ENCODE results near the gene RNF167. TPM values are rescaled to one million over a fixed set of nuclear protein-coding genes. Genes with fewer than 3 reads are reported as not detected.

Gene RNF167
- total RNA-seq, 4 donors from 2014 or later, result 57.8 to 92.1 (median 78.9) TPM

DNA sequence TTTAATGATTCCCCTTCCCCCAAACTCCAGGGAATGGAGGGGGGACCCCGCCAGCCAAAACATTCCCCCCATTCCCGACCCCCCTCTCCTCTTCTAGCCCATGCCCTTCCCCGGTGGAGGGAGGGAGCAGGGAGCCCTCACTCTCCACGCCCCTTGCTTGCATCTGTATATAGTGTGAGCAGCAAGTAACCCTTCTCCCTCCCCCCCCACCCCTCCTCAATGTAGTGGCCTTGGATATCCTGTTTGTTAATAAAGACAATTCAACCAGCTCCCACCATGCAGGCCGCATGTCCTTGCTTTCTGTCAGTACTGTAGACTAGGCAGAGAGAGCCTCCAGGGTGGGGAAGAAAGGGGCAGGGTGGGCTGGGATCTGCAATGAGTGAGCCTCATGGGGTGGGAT is 42.3 kb upstream of the RNF167 start:
- no peak for DNase-seq
- H3K27ac ChIP-seq, result no peak overlapping the region
- TF ChIP-seq, protein P1, sequence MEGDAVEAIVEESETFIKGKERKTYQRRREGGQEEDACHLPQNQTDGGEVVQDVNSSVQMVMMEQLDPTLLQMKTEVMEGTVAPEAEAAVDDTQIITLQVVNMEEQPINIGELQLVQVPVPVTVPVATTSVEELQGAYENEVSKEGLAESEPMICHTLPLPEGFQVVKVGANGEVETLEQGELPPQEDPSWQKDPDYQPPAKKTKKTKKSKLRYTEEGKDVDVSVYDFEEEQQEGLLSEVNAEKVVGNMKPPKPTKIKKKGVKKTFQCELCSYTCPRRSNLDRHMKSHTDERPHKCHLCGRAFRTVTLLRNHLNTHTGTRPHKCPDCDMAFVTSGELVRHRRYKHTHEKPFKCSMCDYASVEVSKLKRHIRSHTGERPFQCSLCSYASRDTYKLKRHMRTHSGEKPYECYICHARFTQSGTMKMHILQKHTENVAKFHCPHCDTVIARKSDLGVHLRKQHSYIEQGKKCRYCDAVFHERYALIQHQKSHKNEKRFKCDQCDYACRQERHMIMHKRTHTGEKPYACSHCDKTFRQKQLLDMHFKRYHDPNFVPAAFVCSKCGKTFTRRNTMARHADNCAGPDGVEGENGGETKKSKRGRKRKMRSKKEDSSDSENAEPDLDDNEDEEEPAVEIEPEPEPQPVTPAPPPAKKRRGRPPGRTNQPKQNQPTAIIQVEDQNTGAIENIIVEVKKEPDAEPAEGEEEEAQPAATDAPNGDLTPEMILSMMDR (IDR thresholded peaks at IDR 0.05), result no peak
- no peak for TF ChIP-seq POLR2A (IDR thresholded peaks at IDR 0.05)
- no peaks in the 10 kb centered on the region for H3K27me3 ChIP-seq
- H3K4me1 ChIP-seq, result peaks cover 0 to 25% (median 11%) of the 10 kb centered on the region in 4 donors
- H3K4me3 ChIP-seq, result no peak overlapping the region
- no peaks in the 10 kb centered on the region for H3K9me3 ChIP-seq
- H3K36me3 ChIP-seq, result peaks cover 0 to 47% (median 0%) of the 10 kb centered on the region in 3 donors

DNA sequence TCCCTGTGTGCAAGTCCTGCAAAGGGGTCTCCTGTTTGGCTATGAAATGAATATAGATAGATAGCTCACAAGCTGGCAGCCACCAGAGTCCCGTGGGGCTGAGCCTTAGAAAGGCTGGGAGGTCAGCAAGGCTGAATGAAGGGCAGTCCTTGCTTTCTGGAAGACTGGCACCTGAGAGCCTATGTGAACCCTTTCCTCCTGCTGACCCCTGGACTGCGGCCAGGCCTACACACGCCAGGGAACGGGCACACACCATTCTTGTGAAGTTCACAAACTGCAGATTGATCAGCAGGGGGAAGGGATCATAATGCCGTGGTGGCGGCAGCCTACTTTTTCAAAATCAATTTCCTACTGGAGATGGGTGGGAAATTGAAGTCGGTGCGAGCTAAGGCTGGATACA is 41.7 kb upstream of the RNF167 start:
- Histone ChIP-seq H3K4me1 (peaks cover 0 to 31% (median 16%) of the 10 kb centered on the region in 4 donors), H3K4me3 (no peak overlapping the region), H3K27me3 (no peaks in the 10 kb centered on the region), H3K9me3 (no peaks in the 10 kb centered on the region), H3K36me3 (peaks cover 0 to 41% (median 0%) of the 10 kb centered on the region in 3 donors), H3K27ac (no peak overlapping the region)
- no peak for DNase-seq
- TF ChIP-seq POLR2A (IDR thresholded peaks at IDR 0.05), result no peak
- TF ChIP-seq, protein P1 (IDR thresholded peaks at IDR 0.05), result no peak

DNA sequence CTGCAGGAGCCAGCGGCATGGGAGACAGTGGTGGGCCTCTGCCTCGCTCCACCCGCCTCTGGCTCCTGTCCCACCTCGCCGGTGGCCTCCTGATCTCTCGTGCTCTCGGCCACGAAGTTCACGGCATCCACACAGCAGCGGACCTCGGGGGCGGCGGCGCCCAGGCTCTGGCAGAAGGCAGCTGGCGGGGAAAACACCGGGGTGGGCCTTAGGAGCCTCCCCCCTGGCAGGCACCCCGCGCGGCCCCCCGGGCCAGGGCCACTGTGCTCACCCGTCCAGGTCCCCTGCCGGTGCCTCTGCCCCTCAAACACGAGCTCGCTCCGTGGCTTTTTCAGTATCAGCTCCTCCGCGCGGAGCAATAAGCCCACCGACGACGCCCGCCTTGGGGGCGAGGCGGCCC is 41.1 kb upstream of the RNF167 start:
- Histone ChIP-seq H3K36me3 (peaks cover 0 to 35% (median 0%) of the 10 kb centered on the region in 3 donors), H3K27me3 (no peaks in the 10 kb centered on the region), H3K9me3 (no peaks in the 10 kb centered on the region), H3K4me1 (peaks cover 0 to 33% (median 18%) of the 10 kb centered on the region in 4 donors), H3K27ac (peak overlapping the region in 2 of 4 donors; percentile 42 to 59), H3K4me3 (peak overlapping the region; percentile 47 to 65 (median 61))
- TF ChIP-seq, protein P1 (IDR thresholded peaks at IDR 0.05), result no peak
- TF ChIP-seq POLR2A (IDR thresholded peaks at IDR 0.05), result no peak
- DNase-seq, result no peak

DNA sequence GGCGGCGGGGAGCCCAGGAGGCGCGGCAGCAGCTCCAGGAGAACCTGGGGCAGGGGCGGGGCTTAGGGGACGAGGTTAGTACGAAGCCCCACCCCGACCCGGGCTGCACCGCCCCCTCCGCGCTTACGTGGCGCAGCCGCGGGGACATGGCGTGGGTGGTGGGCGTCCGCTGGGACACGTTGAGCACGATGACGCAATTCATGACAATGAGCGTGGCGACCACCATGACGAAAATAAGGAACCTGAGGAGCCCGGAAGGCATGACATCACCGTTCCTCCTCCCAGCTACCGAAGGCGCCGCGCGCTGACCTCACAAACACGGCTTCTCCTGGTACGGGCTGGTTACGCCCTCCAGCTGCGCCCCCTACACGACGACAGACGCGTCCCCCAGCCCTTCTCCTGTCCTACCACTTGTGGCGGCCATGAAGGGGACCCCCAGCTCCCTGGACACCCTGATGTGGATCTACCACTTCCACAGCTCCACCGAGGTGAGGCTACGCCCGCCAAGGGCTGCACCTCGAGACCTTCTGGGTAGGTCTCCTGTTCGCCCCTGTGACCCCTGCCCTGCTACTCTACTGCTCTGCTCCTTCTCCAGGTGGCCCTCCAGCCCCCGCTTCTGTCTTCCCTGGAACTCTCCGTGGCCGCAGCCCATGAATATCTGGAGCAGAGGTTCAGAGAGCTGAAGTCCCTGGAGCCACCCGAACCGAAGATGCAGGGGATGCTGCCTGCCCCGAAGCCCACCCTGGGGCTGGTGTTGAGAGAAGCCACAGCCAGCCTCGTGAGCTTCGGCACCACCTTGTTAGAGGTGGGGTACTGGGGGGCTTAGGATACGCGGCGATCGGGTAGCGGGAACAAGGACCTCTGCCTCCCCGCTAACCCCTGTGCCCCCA is 40.5 kb upstream of the RNF167 start, which contains the start of gene C17orf107:
Gene C17orf107 (plus strand): TSS at position 196 of the 890 bp plus-strand sequence. CDS start 227 bp downstream, at position 423.
- Histone ChIP-seq H3K9me3 (no peaks in the 10 kb centered on the region), H3K27me3 (no peaks in the 10 kb centered on the region), H3K36me3 (peaks cover 0 to 29% (median 0%) of the 10 kb centered on the region in 3 donors), H3K4me1 (peaks cover 0 to 33% (median 18%) of the 10 kb centered on the region in 4 donors), H3K27ac (peak within 1 kb of the TSS in 2 of 4 donors; percentile 42 to 59), H3K4me3 (peak within 1 kb of the TSS; percentile 47 to 65 (median 61))
- DNase-seq, result peak; percentile 88 to 95 (median 89)
- TF ChIP-seq, protein P1 (IDR thresholded peaks at IDR 0.05), result no peak
- no peak for TF ChIP-seq POLR2A (IDR thresholded peaks at IDR 0.05)

DNA sequence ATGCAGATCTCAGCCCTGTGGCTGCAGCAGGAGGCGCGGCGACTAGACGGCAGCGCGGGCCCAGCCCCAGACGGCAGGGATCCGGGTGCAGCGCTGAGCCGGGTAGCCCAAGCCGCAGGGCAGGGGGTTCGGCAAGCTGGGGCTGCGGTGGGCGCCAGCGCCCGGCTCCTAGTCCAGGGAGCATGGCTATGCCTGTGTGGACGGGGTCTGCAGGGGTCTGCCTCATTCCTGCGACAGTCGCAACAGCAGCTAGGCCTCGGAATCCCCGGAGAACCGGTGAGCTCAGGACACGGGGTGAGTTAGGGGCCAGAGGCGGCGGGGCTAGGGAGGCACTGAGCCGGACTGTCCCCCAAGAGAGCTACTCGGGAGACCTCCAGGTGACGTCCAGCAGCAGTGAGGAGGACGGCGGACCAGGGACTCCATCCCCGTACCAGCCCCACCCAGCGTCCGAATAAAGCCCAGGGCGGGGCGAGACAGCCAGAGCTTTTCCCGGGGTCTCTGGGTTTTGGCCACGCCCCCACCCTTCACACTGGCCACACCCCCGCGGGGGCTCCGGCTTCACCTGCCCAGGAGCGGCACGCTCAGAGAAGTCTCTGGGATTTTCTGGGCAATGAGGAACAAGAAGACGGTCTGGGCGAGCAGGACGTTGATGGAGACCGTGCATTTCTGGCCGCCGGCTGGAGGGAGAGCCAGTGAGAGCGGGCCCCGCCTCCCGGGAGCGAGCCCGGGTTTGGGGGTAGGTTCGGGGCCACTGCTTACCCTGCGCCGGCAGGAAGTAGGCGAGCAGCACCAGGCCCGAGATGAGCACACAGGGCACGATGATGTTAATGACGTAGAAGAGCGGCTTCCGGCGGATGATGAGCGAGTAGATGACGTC is 39.6 kb upstream of the RNF167 start:
- peak in 2 of 3 donors; percentile 61 to 77 for DNase-seq
- H3K4me3 ChIP-seq, result peak overlapping the region; percentile 47 to 65 (median 61)
- peaks cover 0 to 20% (median 0%) of the 10 kb centered on the region in 3 donors for H3K36me3 ChIP-seq
- peaks cover 0 to 33% (median 18%) of the 10 kb centered on the region in 4 donors for H3K4me1 ChIP-seq
- no peaks in the 10 kb centered on the region for H3K9me3 ChIP-seq
- no peaks in the 10 kb centered on the region for H3K27me3 ChIP-seq
- TF ChIP-seq, protein P1 (IDR thresholded peaks at IDR 0.05), result no peak
- TF ChIP-seq POLR2A (IDR thresholded peaks at IDR 0.05), result no peak
- H3K27ac ChIP-seq, result peak overlapping the region in 1 of 4 donors; percentile 33
